BJ (cell line): Measurements from ENCODE around the gene EHD3. TPM values are rescaled to one million over a fixed set of nuclear protein-coding genes. Genes with fewer than 3 reads are reported as not detected.

ENCODE experiments used
- CTCF ChIA-PET: fragments of 350-600 bp; formaldehyde crosslinking; extraction: SDS; loops from one replicate; lab custom pipeline; 2021; ENCODE audit warnings: antibody characterized with exemption, inconsistent platforms; lab: Yijun Ruan, JAX
- POLR2A ChIA-PET: fragments of 300-600 bp; sonication (Branson Sonifier 250); formaldehyde crosslinking; extraction: SDS; loops from one replicate; lab custom pipeline; 2021; ENCODE audit warnings: antibody characterized with exemption; lab: Charles Lee
- DNase-seq: peaks from one replicate; pipeline ENCODE4 v3.0.0-alpha.2; 2011; ENCODE audit warnings: low read depth
- H3K27me3 ChIP-seq: 2 replicates; pipeline ENCODE4 v1.6.0; 2011; ENCODE audit warnings: low read length; ENCODE audit not compliant: control insufficient read depth, insufficient read depth
- H3K36me3 ChIP-seq: 2 replicates; pipeline ENCODE4 v1.5.1; 2011; ENCODE audit warnings: low read length; ENCODE audit not compliant: control insufficient read depth, insufficient read depth
- H3K4me3 ChIP-seq: 2 replicates; pipeline ENCODE4 v1.5.1; 2011; ENCODE audit warnings: low read depth, mild to moderate bottlenecking, control low read depth, low read length
- CTCF ChIP-seq: IDR thresholded peaks from 2 replicates; pipeline ENCODE4 v1.5.1; 2011; ENCODE audit warnings: low read depth, mild to moderate bottlenecking, control low read depth, inconsistent platforms, low read length, moderate library complexity; ENCODE audit not compliant: insufficient read depth
- polyA minus RNA-seq: library from RNA; depleted of rRNA, polyadenylated mRNA; stranded (reverse); fragments of >200 nt; gene quantifications from 2 replicates; pipeline ENCODE4 v1.2.3, GENCODE V29; 2011; rRNA and poly(A)+ RNA removed
- polyA plus RNA-seq: library from polyadenylated mRNA; depleted of rRNA; stranded (reverse); fragments of >200 nt; gene quantifications from 2 replicates; pipeline ENCODE4 v1.2.3, GENCODE V29; 2011; rRNA removed

Gene EHD3
- polyA plus RNA-seq, result 46.5 and 69.4 TPM in 2 replicates
- polyA minus RNA-seq, result 48.0 and 58.5 TPM in 2 replicates

- POLR2A ChIA-PET, result no interaction called here
- TF ChIP-seq CTCF, result peak; percentile 87
- Histone ChIP-seq H3K4me3 (peak within 1 kb of the TSS; percentile 77), H3K27me3 (no peaks in the 10 kb centered on the region), H3K36me3 (no peaks in the 10 kb centered on the region; the same call in 1 of the 2 replicates)
- CTCF ChIA-PET, result interaction anchor here (0.7 to 10.3 kb wide), 12 partner anchors 10 to 522 kb away, joined by 3 to 104 read pairs (median 4); partner anchors contain the start of gene CAPN14
- peak; percentile 59 for DNase-seq
Observed at GRCh38 chr2:31233741-31234682, at the start of gene EHD3. TSS of gene EHD3 (plus strand) at chr2:31234152. CDS start at chr2:31234622, 470 bp downstream.

DNA sequence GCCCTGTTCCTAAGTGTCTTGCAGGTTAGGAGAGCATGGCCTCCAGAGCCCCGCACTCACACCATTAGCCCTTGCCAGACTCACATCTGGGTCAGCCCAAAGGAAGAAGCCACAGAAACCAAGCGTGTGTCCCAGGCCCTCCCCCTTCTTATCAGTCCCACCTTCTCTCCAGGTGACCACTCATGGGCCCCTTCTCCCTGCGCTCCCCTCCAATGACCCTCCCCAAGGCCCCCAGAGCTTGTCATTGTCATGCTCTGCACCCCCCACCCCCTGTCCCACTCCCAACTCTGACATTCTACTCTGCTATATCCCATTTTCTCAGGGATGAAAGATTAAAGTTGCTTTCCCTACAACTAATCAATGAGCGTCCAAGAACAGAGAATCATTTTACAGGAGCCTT is 46.8 kb upstream of the EHD3 start:
- ChIA-PET POLR2A (no interaction called here), CTCF (no interaction called here)
- Histone ChIP-seq H3K36me3 (no peaks in the 10 kb centered on the region), H3K4me3 (no peak overlapping the region), H3K27me3 (no peaks in the 10 kb centered on the region; the same call in 1 of the 2 replicates)
- DNase-seq, result no peak
- no peak for TF ChIP-seq CTCF

DNA sequence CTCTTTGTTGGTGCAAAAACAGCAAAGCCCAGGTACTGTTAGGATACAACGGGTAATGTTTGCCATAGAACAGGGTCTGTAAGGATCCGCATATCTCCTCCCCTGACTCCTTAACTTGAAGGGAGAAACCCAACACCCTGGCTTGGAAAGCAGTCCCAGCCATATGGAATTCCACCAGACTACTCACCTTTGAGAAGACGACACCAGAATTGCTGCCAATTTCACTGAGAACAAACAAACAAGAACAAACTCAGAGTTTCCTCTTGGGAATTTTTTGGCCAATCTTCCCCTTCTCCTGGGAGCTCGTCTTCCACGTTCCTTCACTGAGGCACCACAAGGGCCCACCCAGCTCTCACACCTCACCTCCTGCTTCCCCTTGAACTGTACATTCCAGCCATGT is 45.8 kb upstream of the EHD3 start:
- H3K36me3 ChIP-seq, result no peaks in the 10 kb centered on the region
- no peak for DNase-seq
- TF ChIP-seq CTCF, result no peak
- no peak overlapping the region for H3K4me3 ChIP-seq
- no peaks in the 10 kb centered on the region; the same call in 1 of the 2 replicates for H3K27me3 ChIP-seq
- POLR2A ChIA-PET, result no interaction called here
- CTCF ChIA-PET, result interaction anchor here (1.0 to 1.2 kb wide), 2 partner anchors 12 to 18 kb away, joined by 3 read pairs; no protein-coding TSS in a partner anchor

DNA sequence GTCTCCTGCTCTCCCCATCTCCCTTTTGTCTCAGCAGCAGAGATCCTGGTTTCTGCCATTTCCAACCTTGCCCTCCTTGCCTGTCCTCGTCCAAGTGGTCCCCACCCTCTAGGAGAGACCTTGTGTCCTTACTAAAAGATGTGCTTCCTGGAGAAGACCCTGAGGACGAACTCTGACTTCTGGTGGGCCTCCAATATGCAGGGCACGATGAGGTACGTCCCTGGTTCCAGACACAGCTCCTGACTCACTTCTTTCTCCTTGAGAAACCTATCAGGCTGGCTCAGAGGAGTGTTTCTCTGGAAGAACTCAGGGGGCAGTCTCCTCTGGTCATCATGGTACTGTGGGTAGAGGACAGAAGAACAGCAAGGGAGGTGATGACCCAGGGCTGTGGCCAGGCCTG is 44.8 kb upstream of the EHD3 start:
- POLR2A ChIA-PET, result no interaction called here
- no peaks in the 10 kb centered on the region for H3K36me3 ChIP-seq
- H3K4me3 ChIP-seq, result no peak overlapping the region
- DNase-seq, result no peak
- no peak for TF ChIP-seq CTCF
- H3K27me3 ChIP-seq, result no peaks in the 10 kb centered on the region; the same call in 1 of the 2 replicates
- CTCF ChIA-PET, result interaction anchor here (0.9 kb wide), 1 partner anchor 19 kb away, joined by 3 read pairs; no protein-coding TSS in a partner anchor

- H3K4me3 ChIP-seq, result no peak overlapping the region
- no peaks in the 10 kb centered on the region; the same call in 1 of the 2 replicates for H3K27me3 ChIP-seq
- no peaks in the 10 kb centered on the region for H3K36me3 ChIP-seq
- TF ChIP-seq CTCF, result no peak
- no peak for DNase-seq
- POLR2A ChIA-PET, result no interaction called here
- CTCF ChIA-PET, result interaction anchor here (0.9 to 1.3 kb wide), 2 partner anchors 11 to 20 kb away, joined by 3 to 6 read pairs; no protein-coding TSS in a partner anchor
Observed at GRCh38 chr2:31190188-31190587, 43.8 kb upstream of the EHD3 start.
